EH (cell line): ENCODE measurements around the gene RMC1.
"Not testable (repeated sequence)": the region's sequence is repeated elsewhere in the genome, so short reads cannot be mapped to it uniquely, and the experiment has no call there.

Source experiments
- DNase-seq: peaks from one replicate; pipeline ENCODE4 v3.0.0-alpha.2; 2015; ENCODE audit warnings: low read depth

The RMC1 gene

DNA sequence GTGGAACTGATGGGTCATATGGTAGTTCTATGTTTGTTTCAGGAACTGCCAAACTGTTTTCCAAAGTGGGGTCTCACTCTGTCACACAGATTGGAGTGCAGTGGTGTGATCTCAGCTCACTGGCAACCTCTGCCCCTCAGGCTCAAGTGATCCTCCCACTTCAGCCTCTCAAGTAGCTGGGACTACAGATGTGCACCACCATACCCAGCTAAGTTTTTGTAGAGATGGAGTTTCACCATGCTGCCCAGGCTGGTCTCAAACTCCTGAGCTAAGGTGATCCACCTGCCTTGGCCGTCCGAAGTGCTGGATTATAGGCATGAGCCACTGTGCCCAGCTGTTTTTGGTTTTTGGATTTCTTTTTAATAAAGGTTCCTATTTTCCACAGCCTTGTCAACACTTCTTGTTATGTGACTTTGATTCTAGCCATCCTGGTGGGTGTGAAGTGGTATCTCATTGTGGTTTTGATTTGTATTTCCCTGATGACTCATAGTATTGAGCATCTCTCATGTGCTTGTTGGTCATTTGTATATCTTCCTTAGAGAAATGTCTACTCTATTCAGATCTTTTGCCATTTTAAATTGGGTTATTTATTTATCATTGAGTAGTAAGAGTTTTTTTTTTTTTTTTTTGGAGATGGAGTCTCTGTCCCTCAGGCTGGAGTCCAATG is 60.2 kb downstream of the RMC1 start:
- DNase-seq: peak; percentile 75

DNA sequence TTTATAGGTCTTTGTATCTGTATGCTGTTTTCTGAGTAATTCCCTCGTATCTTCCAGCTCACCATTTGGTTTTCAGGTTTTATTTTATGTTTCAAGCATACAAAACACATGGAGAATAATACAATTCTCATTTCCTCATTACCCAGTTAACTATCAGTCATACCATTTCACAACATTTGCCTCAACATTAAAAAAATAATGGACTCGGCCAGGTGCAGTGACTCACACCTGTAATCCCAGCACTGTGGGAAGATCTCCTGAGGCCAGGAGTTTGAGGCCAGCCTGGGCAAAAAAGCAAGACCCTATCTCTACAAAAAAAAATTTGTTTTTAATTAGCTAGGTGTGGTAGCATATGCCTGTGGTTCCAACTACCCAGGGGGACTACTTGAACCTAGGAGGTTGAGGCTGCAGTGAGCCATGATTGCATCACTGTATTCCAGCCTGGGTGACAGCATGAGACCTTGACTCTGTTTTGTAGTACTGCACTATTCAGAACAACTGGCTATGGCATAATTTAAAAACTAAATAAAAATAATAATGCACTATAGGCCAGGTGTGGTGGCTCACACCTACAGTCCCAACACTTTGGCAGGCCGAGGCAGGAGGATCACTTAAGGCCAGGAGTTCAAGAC is 62.7 kb downstream of the RMC1 start:
- DNase-seq: no peak

DNA sequence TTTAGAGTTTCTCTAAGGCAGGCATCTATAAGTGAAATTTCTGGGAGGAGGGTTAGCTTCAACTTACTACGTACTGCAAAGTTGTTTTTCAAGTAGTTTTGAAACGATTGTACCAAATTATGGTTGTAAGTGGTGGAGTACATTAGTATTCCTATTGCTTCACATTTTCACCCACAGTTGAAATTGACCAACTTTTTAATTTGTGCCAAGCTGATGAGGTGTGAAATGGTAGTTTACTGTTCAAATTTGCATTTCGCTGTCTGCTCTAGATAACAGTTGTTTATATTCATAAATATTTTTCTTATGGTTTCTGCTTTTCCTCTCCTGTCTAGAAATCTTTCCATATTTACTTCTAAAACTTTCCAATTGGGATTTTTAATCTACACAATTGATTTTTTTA is 64.4 kb downstream of the RMC1 start:
- no peak for DNase-seq

DNA sequence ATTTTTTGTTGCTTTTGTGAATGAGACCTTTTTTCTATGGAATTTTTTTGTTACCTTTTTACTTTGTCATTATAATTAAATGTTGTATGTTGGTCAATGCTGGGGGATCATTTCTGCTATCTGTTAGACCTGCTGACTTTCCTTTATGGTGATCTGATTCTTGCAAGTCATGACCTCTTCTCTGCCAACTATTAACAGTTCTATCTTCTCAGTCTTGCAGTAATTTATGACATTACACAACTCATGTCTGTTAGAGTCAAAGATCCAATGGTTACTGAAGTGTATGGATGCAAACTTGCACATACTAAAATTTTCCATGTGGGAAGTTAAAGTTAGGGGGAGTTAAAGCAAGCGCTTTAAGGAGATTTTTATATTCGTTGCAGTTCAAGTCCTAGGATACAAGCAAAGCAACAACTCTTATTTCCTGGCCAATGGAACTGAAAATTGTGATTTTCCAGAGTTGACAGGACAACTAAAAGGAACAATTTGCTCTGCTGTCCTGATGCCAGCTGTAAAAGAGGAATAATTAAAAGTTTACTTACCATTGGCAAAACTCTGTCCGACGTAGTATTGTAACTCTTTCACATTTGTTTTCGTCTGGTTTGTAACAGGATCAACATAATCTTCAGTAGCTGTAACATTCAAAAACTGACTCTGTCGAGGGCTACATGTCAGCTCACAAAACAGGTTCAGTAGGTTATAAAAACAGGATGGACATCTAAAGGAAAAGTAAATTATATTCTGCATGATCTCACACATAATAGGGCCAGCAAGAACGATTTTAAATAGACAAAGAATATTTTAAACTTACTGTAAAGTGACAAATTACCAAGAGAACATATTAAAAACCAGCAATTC is 65.2 kb downstream of the RMC1 start:
- no peak for DNase-seq

DNA sequence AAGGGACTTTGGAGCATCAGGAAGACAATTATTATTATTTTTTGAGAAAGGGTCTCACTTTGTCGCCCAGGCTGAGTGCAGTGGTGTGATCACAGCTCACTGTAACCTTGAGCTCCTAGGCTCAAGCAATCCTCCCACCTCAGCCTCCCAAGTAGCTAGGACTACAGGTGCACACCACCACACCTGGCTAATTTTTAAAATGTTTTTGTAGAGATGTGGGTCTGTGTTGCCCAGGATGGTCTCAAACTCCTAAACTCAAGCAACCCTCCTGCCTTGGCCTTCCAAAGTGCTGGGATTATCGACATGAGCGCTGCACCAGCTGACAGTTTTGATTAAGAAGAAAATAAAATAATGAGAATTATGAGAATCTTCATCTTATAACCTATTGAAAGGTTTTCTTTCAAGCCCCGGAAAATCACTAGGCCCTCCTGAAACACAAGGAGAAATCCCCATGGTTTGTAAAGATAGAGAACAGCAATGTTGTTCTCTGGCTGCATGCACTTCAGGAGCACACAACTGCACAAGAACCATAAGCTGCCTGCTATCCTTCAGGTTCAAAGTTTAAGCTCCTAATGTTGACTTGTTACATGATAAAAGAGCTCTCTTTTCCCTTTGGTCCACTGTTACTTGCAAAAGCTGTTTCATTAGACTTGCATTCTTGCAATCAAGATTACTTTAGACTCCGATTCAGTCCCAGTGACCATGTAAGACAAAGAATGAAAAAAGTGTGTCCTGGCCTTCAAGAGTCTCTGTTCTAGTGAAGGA is 66.2 kb downstream of the RMC1 start:
- DNase-seq: no peak

DNA sequence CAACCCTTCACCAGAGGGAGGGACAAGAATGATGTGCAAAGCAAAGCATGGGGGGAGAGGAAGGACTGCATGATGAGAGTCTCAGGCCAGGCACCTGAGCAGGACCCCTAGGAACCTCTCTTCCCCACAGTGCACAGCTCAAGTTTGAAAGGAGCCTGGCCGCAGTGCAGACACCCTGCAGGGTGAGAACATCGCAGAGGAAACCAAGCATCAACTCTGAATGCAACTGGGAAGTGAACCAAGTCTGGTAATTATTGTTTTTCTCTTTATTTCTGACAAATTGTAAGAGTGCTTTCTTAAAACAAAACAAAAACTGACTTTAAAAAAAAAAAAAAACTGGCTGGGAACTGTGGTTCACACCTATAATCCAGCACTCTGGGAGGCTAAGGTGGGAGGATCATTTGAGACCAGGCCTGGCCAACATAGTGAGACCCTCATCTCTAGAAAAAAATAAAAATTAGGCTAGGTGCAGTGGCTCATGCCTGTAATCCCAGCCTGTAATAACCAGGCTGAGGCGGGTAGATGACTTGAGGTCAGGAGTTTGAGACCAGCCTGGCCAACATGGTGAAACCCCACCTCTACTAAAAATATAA is 67.7 kb downstream of the RMC1 start:
- DNase-seq: no peak

DNA sequence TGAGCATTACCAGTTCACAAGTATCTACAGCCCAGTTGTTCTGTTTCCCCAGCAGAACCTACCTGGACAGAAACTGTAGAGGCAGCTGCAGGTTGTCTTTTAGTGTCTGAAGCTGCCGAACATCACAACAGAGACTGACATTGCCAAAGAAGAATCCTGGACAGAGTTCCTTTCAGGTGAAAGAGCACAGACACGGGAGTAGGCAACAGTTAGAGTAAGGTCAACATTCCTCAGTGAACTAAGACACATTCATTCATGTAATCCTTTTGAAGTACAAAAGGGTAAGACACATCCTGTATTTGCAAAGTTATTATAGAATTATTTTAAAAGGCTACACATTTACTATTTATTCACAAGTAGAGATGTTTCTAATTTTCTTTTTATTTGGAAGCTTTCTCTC is 68.7 kb downstream of the RMC1 start:
- DNase-seq: no peak

DNA sequence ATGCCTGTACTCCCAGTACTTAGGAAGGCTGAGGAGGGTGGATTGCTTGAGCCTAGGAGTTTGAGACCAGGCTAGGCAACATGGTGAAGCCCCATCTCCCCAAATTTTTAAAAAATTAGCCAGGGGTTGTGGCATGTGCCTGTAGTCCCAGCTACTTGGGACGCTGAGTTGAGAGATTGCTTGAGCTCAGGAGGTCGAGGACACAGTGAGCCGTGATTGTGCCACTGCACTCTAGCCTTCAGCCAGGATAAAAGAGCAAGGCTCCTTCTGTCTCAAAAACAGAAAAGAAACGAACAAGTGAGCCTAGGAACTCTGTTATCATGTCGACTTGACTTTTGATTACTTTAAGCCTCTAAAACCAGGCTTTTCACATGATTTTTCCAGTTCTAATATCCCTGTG is 69.3 kb downstream of the RMC1 start:
- DNase-seq: no peak

DNA sequence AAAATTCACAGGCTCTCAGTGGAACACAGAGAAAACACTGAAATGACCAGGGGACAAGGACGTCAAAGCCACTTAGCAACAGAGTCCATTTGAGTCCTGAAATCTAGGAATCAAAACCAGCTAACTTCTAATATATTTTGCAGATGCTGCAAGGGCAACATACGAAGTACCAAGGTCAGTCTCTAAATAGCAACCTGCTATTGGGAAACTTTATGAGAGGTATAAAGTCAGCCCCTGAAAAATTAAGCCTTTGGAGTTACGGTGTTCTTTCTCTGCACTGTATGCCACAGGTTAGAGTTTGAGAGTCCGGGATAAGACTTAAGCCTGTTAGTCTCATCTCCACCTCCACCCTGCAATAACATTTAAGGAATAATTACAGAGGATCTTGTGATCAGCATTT is 69.7 kb downstream of the RMC1 start:
- DNase-seq: no peak

DNA sequence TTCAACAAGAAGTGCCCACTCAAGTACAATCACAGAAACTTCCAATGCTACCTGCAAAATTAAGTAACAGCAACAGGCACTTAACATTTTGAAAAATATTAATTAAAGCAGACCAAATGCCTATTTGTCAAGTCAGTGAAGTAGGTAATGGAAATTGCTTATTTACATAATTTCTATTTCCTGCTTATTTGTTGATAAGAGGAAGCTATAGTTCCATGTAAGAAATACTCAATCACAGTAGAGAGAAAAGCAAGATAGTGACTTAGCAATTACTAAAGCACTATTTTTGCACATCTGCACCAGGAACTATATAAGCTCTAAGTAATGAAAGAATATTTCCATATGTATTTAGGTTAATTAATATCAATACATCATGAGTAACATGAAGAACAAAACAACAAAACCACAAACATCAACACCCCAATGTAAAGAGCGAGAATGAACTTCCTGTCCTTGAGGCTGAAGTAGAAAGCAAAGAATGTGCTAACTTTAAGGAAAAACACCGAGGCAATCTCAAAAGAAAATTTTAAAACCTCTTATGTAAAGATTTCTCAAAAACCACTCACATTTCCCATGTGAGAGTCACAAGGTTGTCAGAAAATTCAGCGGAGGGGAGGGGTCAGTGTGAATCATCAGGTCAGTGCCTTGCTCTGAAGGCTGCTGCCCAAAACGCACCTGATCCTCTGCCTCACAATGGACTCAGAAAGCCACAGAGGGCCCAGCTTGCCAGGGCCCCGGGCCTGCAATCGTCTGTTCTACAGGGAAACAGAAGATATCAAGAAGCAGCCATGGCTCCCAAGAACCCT is 70.5 kb downstream of the RMC1 start:
- DNase-seq: peak; percentile 74

DNA sequence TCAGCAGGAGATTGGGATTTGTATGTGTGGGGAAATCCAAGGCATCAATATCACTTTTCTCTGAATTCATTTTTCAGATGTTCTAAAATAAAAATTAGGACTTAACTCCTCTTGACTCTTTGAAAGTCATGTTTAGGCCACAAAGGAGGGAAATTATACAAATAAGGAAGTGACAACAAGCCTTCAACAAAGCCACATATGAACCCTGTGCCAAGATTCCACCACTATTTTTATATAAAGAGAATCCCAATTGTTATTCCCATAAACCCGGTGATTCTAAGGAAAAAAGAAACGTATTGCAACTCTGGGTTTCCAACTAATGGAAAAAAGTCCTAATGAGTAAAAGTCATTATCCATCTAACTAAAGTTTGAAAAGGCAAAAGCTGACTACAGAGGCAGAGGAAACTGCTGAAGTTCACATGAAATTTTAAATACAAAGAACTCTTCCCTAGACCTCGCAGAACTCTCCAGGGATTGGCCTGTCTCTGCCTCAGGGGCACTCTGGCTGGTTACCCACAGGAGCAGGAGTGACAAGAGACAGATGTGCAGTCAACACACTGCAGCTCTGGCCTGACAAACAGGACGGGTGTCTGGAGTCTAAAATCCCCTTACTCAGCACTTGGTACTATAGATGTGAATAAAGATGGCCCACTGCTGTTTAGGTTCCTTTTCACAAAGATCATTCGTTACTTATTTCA is 71.4 kb downstream of the RMC1 start:
- no peak for DNase-seq

DNA sequence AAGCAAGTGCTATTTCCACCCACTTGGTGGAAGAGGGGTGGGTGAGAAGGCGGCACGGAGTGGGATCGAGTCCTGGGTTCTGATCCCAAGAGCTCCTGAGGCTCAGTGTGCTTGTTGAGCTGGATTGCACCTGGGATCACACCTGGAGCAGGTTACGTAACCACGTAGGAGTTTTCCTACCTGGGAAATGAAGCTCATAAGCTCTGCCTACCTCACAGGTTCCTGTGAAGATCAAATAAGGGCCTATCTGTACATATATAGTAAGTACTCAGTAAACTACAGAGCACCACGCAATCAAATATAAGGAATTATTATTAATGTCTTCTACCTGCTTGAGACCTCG is 72.0 kb downstream of the RMC1 start:
- DNase-seq: no peak

DNA sequence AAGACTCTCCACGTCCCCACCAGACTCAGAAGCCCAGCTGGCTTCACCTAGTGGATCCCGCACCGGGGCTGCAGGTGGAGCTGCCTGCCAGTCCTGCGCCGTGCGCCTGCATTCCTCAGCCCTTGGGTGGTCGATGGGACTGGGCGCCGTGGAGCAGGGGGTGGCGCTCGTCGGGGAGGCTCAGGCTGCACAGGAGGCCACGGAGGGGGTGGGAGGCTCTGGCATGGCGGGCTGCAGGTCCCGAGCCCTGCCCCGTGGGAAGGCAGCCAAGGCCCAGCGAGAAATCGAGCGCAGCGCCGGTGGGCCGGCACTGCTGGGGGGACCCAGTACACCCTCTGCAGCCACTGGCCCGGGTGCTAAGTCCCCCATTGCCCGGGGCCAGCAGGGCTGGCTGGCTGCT is 74.2 kb downstream of the RMC1 start:
- not testable (repeated sequence) for DNase-seq

DNA sequence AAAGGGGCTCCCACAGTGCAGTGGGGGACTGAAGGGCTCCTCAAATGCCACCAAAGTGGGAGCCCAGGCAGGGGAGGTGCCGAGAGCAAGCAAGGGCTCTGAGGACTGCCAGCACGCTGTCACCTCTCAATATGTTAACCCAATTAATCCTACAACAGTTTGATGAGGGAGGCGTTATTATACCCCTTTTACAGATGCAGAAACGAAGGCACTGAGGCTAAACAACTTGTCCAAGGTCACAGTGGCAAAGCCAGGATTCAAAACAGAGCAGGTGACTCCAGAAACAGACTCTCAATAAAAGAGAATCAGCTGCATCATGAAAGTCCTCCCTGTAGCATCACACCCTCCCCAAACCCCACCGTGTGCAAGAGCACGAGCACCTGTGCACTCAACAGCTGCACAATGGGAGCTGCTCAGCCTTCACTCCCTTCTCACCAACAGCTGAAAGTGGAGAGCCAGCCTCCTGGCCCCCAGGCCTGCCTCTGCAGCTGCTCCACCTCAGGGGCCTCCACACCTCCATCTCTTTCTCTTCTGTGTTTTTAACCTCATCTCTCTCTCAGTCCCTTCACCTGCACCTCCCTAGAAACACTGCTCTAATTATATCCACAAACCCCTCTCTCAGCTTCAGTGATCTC is 74.9 kb downstream of the RMC1 start:
- DNase-seq: no peak

DNA sequence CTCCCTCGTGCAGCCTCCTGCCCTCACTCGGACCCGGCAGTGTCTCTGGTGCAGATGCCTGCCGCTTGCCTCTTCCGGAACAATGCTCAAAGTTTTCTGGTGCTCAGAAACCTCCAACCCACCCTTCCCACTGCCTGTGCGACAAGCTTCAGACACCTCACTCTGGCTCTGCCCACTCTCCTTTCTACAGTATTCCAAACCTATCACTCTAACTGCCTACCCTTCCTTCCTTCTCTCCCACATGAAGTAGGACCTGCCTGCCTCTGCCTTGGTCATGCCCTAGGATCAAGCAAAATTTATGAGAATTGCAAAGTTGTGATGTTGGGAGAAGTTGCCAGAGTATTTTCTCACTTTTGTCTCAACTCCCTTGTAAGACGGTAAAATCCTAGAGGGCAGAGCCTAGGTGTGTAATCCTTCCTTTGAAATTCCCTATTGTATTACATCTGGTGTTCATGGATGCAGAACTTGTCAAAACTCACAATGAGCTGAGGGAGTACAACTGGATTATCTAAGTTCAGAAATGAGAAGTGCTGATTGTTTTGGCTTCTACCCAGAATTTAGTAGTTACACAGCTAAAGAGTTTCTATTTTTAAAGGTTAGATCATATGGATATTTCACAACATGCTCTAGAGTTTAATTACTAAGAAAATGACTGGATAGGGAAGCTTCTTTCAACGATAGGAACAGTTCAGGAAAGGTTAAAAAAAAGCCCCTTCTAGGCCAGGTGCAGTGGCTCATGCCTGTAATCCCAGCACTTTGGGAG is 75.8 kb downstream of the RMC1 start:
- DNase-seq: peak; percentile 74

DNA sequence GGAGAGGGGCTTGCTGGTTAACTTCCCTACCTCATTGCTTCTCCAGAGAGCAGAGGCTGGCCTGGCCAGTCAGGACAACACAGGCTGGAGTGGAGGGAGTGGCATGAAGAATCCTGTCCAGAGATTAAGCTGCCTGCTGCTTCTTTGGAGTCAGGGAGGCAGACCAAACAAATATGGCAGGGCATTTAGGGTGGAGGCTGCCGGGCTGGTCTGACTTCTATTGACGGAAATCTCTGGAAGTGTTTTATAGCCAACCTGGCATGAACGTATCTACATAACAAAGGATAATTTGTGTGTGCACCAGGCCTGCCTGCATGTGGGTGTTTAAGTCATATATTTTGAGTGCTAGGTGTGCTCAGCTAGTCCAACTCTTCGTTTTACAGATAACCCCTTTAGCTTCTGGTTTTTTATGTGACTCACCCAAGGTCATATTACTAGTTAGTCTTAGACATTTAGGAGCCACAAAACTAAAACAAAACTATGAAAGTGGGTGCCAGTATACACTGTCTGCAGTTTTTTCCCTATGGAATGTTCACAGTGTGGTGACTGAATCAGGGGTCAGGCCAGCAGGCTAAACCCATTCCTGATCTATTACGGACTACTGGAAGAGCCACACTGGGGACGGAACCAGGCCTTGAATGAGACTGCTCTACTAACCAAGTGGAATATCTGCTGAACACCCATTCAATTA is 77.5 kb downstream of the RMC1 start:
- DNase-seq: peak; percentile 94
